Naive B cell (primary cell): ENCODE measurements around the gene BCAS1. TPM values are rescaled to one million over a fixed set of nuclear protein-coding genes. Genes with fewer than 3 reads are reported as not detected.

Experiments
- ATAC-seq, 2 donors: fragments of 150-1000 bp; cut with Tn5 transposase; 2 replicates each; pipeline ENCODE4 v1.10.0; 2021; ENCODE audit warnings: low read depth in 2 of 2, mild to moderate bottlenecking in 2 of 2, moderate library complexity in 2 of 2
- DNase-seq: peaks from one replicate; pipeline ENCODE4 v3.0.0; 2022
- H3K27ac Mint-ChIP-seq, 6 donors: one replicate each; pipeline ENCODE4 v1.8.0; 2020 to 2022; ENCODE audit warnings: mild to moderate bottlenecking in 6 of 6, mixed read lengths in 6 of 6, moderate library complexity in 5 of 6, inconsistent platforms in 2 of 6
- H3K27me3 Mint-ChIP-seq, 3 donors: one replicate each; pipeline ENCODE4 v1.8.0; 2021 to 2022; ENCODE audit warnings: mixed read lengths in 3 of 3, mild to moderate bottlenecking in 1 of 3
- H3K36me3 Mint-ChIP-seq, 2 donors: one replicate each; pipeline ENCODE4 v1.8.0; 2020 to 2022; ENCODE audit warnings: mixed read lengths in 2 of 2, inconsistent platforms in 1 of 2, mild to moderate bottlenecking in 1 of 2
- H3K4me1 Mint-ChIP-seq, 3 donors: one replicate each; pipeline ENCODE4 v1.8.0; 2020 to 2022; ENCODE audit warnings: mixed read lengths in 3 of 3, inconsistent platforms in 1 of 3, mild to moderate bottlenecking in 1 of 3, moderate library complexity in 1 of 3
- H3K4me3 Mint-ChIP-seq, 8 donors: one replicate each; pipeline ENCODE4 v1.8.0; 2020 to 2022; ENCODE audit warnings: mild to moderate bottlenecking in 8 of 8, mixed read lengths in 8 of 8, moderate library complexity in 8 of 8, inconsistent platforms in 2 of 8
- H3K9me3 Mint-ChIP-seq, 7 donors: one replicate each; pipeline ENCODE4 v1.8.0; 2020 to 2022; ENCODE audit warnings: mixed read lengths in 7 of 7, mild to moderate bottlenecking in 5 of 7, inconsistent platforms in 2 of 7, moderate library complexity in 1 of 7
- polyA plus RNA-seq, 6 donors: library from polyadenylated mRNA; unstranded; fragments of 300-500 nt; fragmentation: Illumina TruSeq; gene quantifications; one replicate each; pipeline ENCODE4 v1.2.3, GENCODE V29; 2021; ENCODE audit warnings: low read depth in 6 of 6

The BCAS1 gene
- polyA plus RNA-seq, 6 donors from 2014 or later: 0.19 to 0.23 TPM; not detected in 4

DNA sequence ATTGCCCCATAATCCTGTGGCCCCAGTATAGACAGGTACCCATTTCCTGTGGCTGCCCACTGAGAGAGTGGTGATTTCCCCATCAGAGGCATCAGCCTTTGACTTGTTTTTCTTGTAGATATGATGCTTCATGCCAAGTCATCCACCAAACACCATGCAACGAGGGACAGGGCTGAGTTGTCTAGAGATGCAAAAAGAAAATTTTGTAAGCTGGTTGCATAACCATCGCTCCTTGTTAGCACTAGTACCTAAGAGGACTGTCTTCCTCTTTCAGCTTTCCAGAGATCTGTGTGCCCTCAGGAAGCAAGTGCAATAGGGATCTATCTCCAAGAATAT, 166.8 kb downstream of the BCAS1 start:
- H3K27ac Mint-ChIP-seq: peak overlapping the region in 1 of 6 donors; percentile 90

DNA sequence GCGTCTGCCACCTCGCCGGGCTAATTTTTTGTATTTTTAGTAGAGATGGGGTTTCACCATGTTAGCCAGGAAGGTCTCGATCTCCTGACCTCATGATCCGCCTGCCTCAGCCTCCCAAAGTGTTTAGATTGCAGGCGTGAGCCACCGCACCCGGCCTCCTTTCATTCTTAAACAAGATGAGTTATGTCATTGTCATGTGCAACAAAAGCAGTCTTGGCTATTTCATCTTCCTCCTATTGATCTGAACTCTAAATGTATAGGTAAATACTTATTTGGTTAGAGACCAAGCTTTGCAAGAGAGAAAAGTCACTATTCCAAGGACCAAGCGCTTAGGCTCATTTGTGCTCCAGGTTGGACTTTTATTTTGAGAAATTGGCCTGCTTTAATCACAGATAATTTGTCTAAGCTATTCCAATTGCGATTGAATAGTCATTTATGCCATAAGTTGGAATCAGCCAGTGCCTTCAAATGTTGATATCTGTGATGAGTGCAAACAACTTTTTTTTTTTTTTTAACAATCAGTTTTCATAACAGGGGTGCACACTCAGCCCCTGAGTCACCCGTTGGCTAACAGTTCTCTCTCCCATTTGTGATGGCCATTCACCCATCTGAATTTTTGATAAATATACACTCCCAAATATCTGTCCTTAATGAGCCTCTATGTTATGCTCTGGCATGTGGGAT, 167.3 kb downstream of the BCAS1 start:
- Mint-ChIP-seq H3K9me3 (no peaks in the 10 kb centered on the region), H3K27ac (peak overlapping the region in 1 of 6 donors; percentile 90), H3K36me3 (no peaks in the 10 kb centered on the region), H3K4me1 (peaks cover 21 to 41% (median 31%) of the 10 kb centered on the region in 3 donors), H3K4me3 (no peak overlapping the region), H3K27me3 (no peaks in the 10 kb centered on the region)
- DNase-seq (no peak), ATAC-seq (no peak)

More for the DNA sequence above, 166.8 kb downstream of the BCAS1 start:
- H3K9me3 Mint-ChIP-seq: no peaks in the 10 kb centered on the region
- H3K4me1 Mint-ChIP-seq: peaks cover 21 to 42% (median 26%) of the 10 kb centered on the region in 3 donors
- DNase-seq (no peak), ATAC-seq (no peak)
- H3K36me3 Mint-ChIP-seq: no peaks in the 10 kb centered on the region
- no peaks in the 10 kb centered on the region for H3K27me3 Mint-ChIP-seq
- no peak overlapping the region for H3K4me3 Mint-ChIP-seq

DNA sequence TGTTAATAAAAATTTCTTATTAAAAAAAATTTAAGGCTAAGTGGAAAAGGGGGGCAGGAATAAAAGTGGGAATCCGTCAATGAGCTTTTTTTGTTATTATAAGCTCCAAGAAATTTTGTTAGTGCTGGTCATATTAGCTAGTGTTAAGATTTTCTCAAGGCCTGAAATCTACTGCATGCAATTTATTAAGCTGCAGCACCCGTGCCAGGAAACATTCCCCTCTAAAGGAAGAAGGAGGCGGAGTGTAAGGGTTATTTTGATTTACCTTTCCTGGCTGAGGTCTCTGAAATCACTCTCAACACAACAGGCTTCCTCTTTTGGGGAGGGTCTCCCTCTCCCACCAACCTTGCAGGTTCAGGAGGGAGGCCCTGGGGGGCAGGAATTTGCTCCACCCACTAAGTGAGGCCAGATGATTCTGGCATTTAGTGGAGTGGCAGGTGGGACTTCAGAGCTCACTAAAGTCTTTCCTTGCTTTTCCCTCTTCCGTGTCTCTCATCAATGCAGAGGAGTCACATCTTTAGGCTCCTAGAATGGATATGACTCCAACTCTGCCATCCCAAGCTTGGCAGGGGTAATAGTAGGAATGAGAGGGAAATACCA, 168.8 kb downstream of the BCAS1 start:
- no peaks in the 10 kb centered on the region for H3K36me3 Mint-ChIP-seq
- H3K27ac Mint-ChIP-seq: peak overlapping the region in 1 of 6 donors; percentile 21
- peaks cover 17 to 34% (median 30%) of the 10 kb centered on the region in 3 donors for H3K4me1 Mint-ChIP-seq
- H3K9me3 Mint-ChIP-seq: no peaks in the 10 kb centered on the region
- ATAC-seq (no peak), DNase-seq (no peak)
- no peaks in the 10 kb centered on the region for H3K27me3 Mint-ChIP-seq
- H3K4me3 Mint-ChIP-seq: peak overlapping the region in 1 of 8 donors; percentile 8

GRCh38 chr20:53901064-53901463, 169.3 kb downstream of the BCAS1 start:
- Mint-ChIP-seq H3K27me3 (no peaks in the 10 kb centered on the region), H3K4me1 (peaks cover 17 to 31% (median 30%) of the 10 kb centered on the region in 3 donors), H3K27ac (no peak overlapping the region), H3K4me3 (no peak overlapping the region), H3K36me3 (no peaks in the 10 kb centered on the region), H3K9me3 (no peaks in the 10 kb centered on the region)
- ATAC-seq: no peak
- DNase-seq: no peak

GRCh38 chr20:53900380-53900999, 169.9 kb downstream of the BCAS1 start:
- H3K4me1 Mint-ChIP-seq: peaks cover 18 to 31% (median 30%) of the 10 kb centered on the region in 3 donors
- H3K27me3 Mint-ChIP-seq: no peaks in the 10 kb centered on the region
- no peak for ATAC-seq
- DNase-seq: no peak
- peak overlapping the region in 1 of 8 donors; percentile 5 for H3K4me3 Mint-ChIP-seq
- no peaks in the 10 kb centered on the region for H3K36me3 Mint-ChIP-seq
- no peak overlapping the region for H3K27ac Mint-ChIP-seq
- H3K9me3 Mint-ChIP-seq: no peaks in the 10 kb centered on the region

DNA sequence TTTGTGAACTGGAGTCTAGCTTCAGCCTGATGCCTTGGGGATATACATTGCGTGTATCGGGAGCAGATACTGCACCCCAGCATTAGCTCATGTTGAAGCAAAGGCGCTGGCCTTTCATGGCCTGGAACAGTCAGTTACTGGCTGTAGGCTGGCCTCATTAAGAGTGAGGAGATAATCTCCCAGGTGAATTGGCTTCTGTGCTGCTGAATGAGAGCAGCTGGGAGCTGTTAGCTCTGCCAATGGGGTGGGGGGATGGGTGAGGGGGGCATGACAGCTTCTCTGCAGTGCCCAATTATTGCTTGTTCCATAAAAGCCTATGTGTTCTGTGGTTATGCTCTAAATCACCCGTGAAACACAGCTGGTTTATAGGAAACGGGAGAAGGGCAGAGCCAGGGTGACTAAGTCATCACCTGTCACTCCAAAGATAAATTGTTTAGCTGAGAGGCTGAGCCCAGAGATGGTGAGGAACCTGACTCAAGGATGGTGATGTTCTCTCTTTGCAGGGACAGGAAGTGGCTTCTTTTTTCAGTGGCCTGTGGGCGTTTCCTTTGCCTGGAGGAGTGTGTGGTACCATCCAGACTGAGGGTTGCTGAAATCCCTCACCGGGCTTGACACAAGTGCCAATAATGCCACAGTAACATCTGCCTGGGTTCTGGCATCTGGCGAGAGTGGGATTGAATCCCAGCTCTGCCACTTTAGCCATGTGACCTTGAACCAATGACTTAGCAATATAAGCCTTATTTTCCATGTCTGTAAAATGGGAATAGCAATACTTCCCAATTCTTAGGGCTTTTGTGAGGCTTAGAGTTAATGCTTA, 170.8 kb downstream of the BCAS1 start:
- Mint-ChIP-seq H3K36me3 (no peaks in the 10 kb centered on the region), H3K9me3 (no peaks in the 10 kb centered on the region), H3K4me3 (peak overlapping the region in 1 of 8 donors; percentile 19), H3K27me3 (no peaks in the 10 kb centered on the region), H3K27ac (peak overlapping the region in 2 of 6 donors; percentile 77 to 80), H3K4me1 (peaks cover 16 to 36% (median 36%) of the 10 kb centered on the region in 3 donors)
- no peak for DNase-seq
- ATAC-seq: peak; percentile 77 to 93

GRCh38 chr20:53898556-53898931, 171.8 kb downstream of the BCAS1 start:
- no peaks in the 10 kb centered on the region for H3K9me3 Mint-ChIP-seq
- ATAC-seq (no peak), DNase-seq (no peak)
- peak overlapping the region in 1 of 8 donors; percentile 24 for H3K4me3 Mint-ChIP-seq
- no peaks in the 10 kb centered on the region for H3K27me3 Mint-ChIP-seq
- peaks cover 16 to 43% (median 40%) of the 10 kb centered on the region in 3 donors for H3K4me1 Mint-ChIP-seq
- H3K27ac Mint-ChIP-seq: peak overlapping the region in 3 of 6 donors; percentile 20 to 80 (median 61)
- H3K36me3 Mint-ChIP-seq: no peaks in the 10 kb centered on the region

GRCh38 chr20:53897884-53898555, 172.4 kb downstream of the BCAS1 start:
- H3K27ac Mint-ChIP-seq: peak overlapping the region in 3 of 6 donors; percentile 11 to 40 (median 20)
- no peaks in the 10 kb centered on the region for H3K9me3 Mint-ChIP-seq
- H3K36me3 Mint-ChIP-seq: no peaks in the 10 kb centered on the region
- H3K27me3 Mint-ChIP-seq: no peaks in the 10 kb centered on the region
- no peak for DNase-seq
- ATAC-seq: no peak
- H3K4me1 Mint-ChIP-seq: peaks cover 22 to 46% (median 41%) of the 10 kb centered on the region in 3 donors
- peak overlapping the region in 1 of 8 donors; percentile 24 for H3K4me3 Mint-ChIP-seq

DNA sequence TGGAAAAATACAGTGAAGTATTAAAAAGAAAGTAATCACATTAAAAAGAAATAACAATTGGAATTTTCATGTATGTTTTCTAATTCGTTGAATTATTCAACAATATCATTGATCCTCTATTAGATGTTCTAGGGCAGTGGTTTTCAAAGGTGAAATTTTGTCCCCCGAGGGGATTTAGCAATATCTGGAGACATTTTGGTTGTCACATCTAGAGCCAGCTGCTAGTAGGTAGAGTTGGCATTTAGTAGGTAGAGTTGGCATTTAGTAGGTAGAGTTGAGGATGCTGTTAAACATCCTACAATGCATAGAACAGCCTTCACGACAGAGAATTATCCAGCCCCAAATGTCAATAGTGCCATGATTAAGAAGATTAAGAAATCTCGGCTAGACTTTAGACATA, 173.7 kb downstream of the BCAS1 start:
- Mint-ChIP-seq H3K27me3 (no peaks in the 10 kb centered on the region), H3K27ac (no peak overlapping the region), H3K4me1 (peaks cover 29 to 54% (median 45%) of the 10 kb centered on the region in 3 donors), H3K4me3 (no peak overlapping the region), H3K9me3 (no peaks in the 10 kb centered on the region), H3K36me3 (no peaks in the 10 kb centered on the region)
- no peak for ATAC-seq
- DNase-seq: no peak

- Mint-ChIP-seq H3K4me1 (peaks cover 29 to 56% (median 45%) of the 10 kb centered on the region in 3 donors), H3K36me3 (no peaks in the 10 kb centered on the region), H3K9me3 (no peaks in the 10 kb centered on the region), H3K27me3 (no peaks in the 10 kb centered on the region), H3K4me3 (no peak overlapping the region), H3K27ac (no peak overlapping the region)
- ATAC-seq (no peak), DNase-seq (no peak)
These were observed 174.4 kb downstream of the BCAS1 start for GRCh38 chr20:53896041-53896440.

DNA sequence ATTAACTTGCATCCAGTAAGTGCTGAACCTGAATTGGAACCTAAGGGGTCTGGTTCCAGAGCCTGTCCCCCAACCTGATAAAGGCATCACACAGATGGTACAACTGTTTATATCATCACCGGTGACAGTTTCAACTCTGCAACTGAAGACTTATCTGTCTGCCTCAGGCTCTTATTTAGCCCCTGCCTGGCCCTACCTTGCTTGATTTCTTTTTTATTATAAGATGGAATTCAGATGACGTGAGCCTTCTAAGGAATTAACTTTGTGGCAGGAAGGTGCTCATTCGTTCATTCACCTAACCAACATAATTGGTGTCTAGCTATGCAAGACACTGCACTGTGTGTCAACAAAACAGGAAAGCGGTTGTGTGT, 175.0 kb downstream of the BCAS1 start:
- Mint-ChIP-seq H3K9me3 (no peaks in the 10 kb centered on the region), H3K36me3 (no peaks in the 10 kb centered on the region), H3K27ac (peak overlapping the region in 3 of 6 donors; percentile 24 to 72 (median 37)), H3K27me3 (no peaks in the 10 kb centered on the region), H3K4me1 (peaks cover 26 to 59% (median 51%) of the 10 kb centered on the region in 3 donors), H3K4me3 (peak overlapping the region in 2 of 8 donors; percentile 25 to 29)
- no peak for ATAC-seq
- no peak for DNase-seq

DNA sequence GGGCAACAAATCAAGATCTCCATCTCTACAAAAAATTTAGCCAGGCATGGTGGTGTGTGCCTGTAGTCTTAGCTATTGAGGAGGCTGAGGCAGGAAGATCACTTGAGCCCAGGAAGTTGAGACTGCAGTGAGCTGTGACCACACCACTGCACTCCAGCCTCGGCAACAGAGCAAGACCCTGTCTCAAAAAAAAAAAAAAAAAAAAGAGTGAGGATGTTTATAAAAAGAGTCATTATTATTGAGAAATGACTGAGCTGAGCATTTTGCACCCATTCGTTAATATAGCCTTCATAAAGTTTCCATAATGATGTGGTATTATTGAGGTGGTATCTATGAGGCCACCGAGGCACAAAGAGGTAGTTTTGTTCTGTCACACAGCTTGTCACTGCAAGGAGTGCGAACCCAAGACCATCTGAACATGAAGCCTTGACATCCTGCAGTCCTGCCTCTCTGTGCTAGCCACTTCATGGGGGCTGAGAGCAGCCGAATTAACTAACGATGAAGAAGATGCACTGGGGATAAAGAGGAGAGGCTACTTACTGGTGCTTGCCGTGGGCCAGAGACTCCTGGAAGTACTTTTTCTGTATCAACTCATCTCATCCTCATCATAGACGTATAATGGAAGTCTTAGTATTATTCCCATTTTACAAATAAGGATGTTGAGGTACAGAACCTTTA, 175.5 kb downstream of the BCAS1 start:
- Mint-ChIP-seq H3K4me3 (peak overlapping the region in 7 of 8 donors; percentile 12 to 82 (median 65)), H3K36me3 (no peaks in the 10 kb centered on the region), H3K27ac (peak overlapping the region in 4 of 6 donors; percentile 5 to 93 (median 14)), H3K4me1 (peaks cover 26 to 55% (median 52%) of the 10 kb centered on the region in 3 donors), H3K27me3 (no peaks in the 10 kb centered on the region), H3K9me3 (no peaks in the 10 kb centered on the region)
- DNase-seq: no peak
- ATAC-seq: no peak
